Liver (tissue), 9 donors: ENCODE data around the gene FBXO7. TPM values are rescaled to one million over a fixed set of nuclear protein-coding genes. Genes with fewer than 3 reads are reported as not detected.

Source experiments
- DNase-seq: peaks from one replicate; pipeline ENCODE4 v3.0.0-alpha.2; 2017; ENCODE audit warnings: low spot score
- H3K27ac ChIP-seq, 2 donors: one replicate each; pipeline ENCODE4 v1.7.0; 2013; ENCODE audit warnings: inconsistent platforms in 2 of 2, low read length in 2 of 2, control low read depth in 1 of 2, low read depth in 1 of 2, mild to moderate bottlenecking in 1 of 2
- H3K27me3 ChIP-seq, 4 donors: one replicate each; pipeline versions ENCODE4 v1.6.1 to v1.7.0; 2013; ENCODE audit warnings: low read length in 3 of 4, inconsistent platforms in 1 of 4, mild to moderate bottlenecking in 1 of 4, moderate library complexity in 1 of 4; ENCODE audit not compliant: control insufficient read depth in 4 of 4, insufficient read depth in 4 of 4
- H3K36me3 ChIP-seq, 4 donors: one replicate each; pipeline versions ENCODE4 v1.6.1 to v1.7.0; 2013; ENCODE audit warnings: low read length in 3 of 4, mild to moderate bottlenecking in 3 of 4, low read depth in 1 of 4, moderate library complexity in 1 of 4; ENCODE audit not compliant: control insufficient read depth in 4 of 4, insufficient read depth in 3 of 4
- H3K4me1 ChIP-seq, 4 donors: one replicate each; pipeline versions ENCODE4 v1.6.1 to v1.7.0; 2013; ENCODE audit warnings: low read length in 3 of 4, mild to moderate bottlenecking in 3 of 4, moderate library complexity in 1 of 4; ENCODE audit not compliant: control insufficient read depth in 4 of 4, insufficient read depth in 4 of 4
- H3K4me3 ChIP-seq, 3 donors: one replicate each; pipeline versions ENCODE4 v1.6.1 to v1.7.0; 2013; ENCODE audit warnings: low read length in 3 of 3, control low read depth in 1 of 3, low read depth in 1 of 3, mild to moderate bottlenecking in 1 of 3
- H3K9ac ChIP-seq, 2 donors: one replicate each; pipeline ENCODE4 v1.7.0; 2013; ENCODE audit warnings: low read length in 2 of 2, mild to moderate bottlenecking in 2 of 2, moderate library complexity in 2 of 2, control low read depth in 1 of 2, low read depth in 1 of 2
- H3K9me3 ChIP-seq, 4 donors: one replicate each; pipeline versions ENCODE4 v1.6.1 to v1.7.0; 2013; ENCODE audit warnings: low read length in 3 of 4; ENCODE audit not compliant: control insufficient read depth in 4 of 4
- ATF3 ChIP-seq: IDR thresholded peaks from 2 replicates; pipeline ENCODE4 v1.6.1; 2016; ENCODE audit warnings: antibody characterized with exemption
- CTCF ChIP-seq: fragments of 150-350 bp; IDR thresholded peaks from 2 replicates; pipeline ENCODE4 v1.5.1; 2017; ENCODE audit warnings: improper control_type of control experiment, low read depth, low read length; ENCODE audit not compliant: missing input control
- EGR1 ChIP-seq, 2 donors: IDR thresholded peaks; 2 replicates each; pipeline ENCODE4 v1.6.1; 2016 to 2018; ENCODE audit warnings: antibody characterized with exemption in 2 of 2, low read depth in 2 of 2
- FOXA1 ChIP-seq: IDR thresholded peaks from 2 replicates; pipeline ENCODE4 v1.6.1; 2016; ENCODE audit warnings: antibody characterized with exemption
- GABPA ChIP-seq, 2 donors: IDR thresholded peaks in 1 of 2; conservative IDR thresholded peaks in 1 of 2; 2 replicates each; pipeline ENCODE4 v1.6.1; 2016; ENCODE audit warnings: antibody characterized with exemption in 2 of 2, mild to moderate bottlenecking in 1 of 2, moderate library complexity in 1 of 2
- HNF4A ChIP-seq, 2 donors: conservative IDR thresholded peaks; 2 replicates each; pipeline ENCODE4 v1.6.1; 2016; ENCODE audit warnings: antibody characterized with exemption in 2 of 2, mild to moderate bottlenecking in 2 of 2
- HNF4G ChIP-seq: IDR thresholded peaks from 2 replicates; pipeline ENCODE4 v1.6.1; 2016; ENCODE audit warnings: antibody characterized with exemption
- JUND ChIP-seq, 2 donors: IDR thresholded peaks; 2 replicates each; pipeline ENCODE4 v1.6.1; 2016; ENCODE audit warnings: antibody characterized with exemption in 2 of 2
- MAX ChIP-seq: IDR thresholded peaks from 2 replicates; pipeline ENCODE4 v1.6.1; 2016; ENCODE audit warnings: antibody characterized with exemption
- RAD21 ChIP-seq, 2 donors: IDR thresholded peaks; 2 replicates each; pipeline ENCODE4 v1.6.1; 2016; ENCODE audit warnings: antibody characterized with exemption in 2 of 2, mild to moderate bottlenecking in 2 of 2
- REST ChIP-seq: IDR thresholded peaks from 2 replicates; pipeline ENCODE4 v1.6.1; 2016; ENCODE audit warnings: antibody characterized with exemption, mild to moderate bottlenecking
- RXRA ChIP-seq, 2 donors: IDR thresholded peaks; 2 replicates each; pipeline ENCODE4 v1.6.1; 2017 to 2018; ENCODE audit warnings: antibody characterized with exemption in 2 of 2, mild to moderate bottlenecking in 1 of 2
- SP1 ChIP-seq: IDR thresholded peaks from 2 replicates; pipeline ENCODE4 v1.6.1; 2018; ENCODE audit warnings: antibody characterized with exemption, mild to moderate bottlenecking
- TAF1 ChIP-seq: conservative IDR thresholded peaks from 2 replicates; pipeline ENCODE4 v1.6.1; 2016; ENCODE audit warnings: antibody characterized with exemption, mild to moderate bottlenecking
- YY1 ChIP-seq: IDR thresholded peaks from 2 replicates; pipeline ENCODE4 v1.6.1; 2016; ENCODE audit warnings: antibody characterized with exemption, mild to moderate bottlenecking
- WGBS: extraction: QIAGEN DNeasy Blood & Tissue Kit; methylation state at CpG from one replicate; pipeline ENCODE4 v1.1.7; 2013; 5-methylcytosine and 5-hydroxymethylcytosine counted together
- polyA plus RNA-seq, 2 donors: library from polyadenylated mRNA; stranded (reverse) in 1 of 2; unstranded in 1 of 2; fragments of 200-250 nt in 1 of 2; fragments of >200 nt in 1 of 2; fragmentation: Nextera tagmentation in 1 of 2; extraction: Ambion mirVana in 1 of 2; gene quantifications; one replicate each; pipeline versions ENCODE4 v1.2.1 to v1.2.3, GENCODE V29; 2013 to 2015
- total RNA-seq, 2 donors: library from RNA; depleted of rRNA; stranded (reverse); fragments of >200 nt; gene quantifications; one replicate each; pipeline ENCODE4 v1.2.3, GENCODE V29; 2014
- donor health status: healthy.
- donor health status: healthy.
- donor health status: healthy.
- donor health status: healthy.
- donor health status: healthy.

The FBXO7 gene
- total and polyA plus RNA-seq, 4 donors = 37.9 to 179 (median 50.8) TPM

- H3K4me3 ChIP-seq = no peak overlapping the region
- H3K27ac ChIP-seq = no peak overlapping the region
- no peak for TF ChIP-seq CTCF
- no peak for TF ChIP-seq HNF4A (conservative IDR thresholded peaks at IDR 0.05)
- TF ChIP-seq EGR1 (IDR thresholded peaks at IDR 0.05; ENCODE audit: low read depth in 2 of 2) = no peak
- no peak for TF ChIP-seq JUND (IDR thresholded peaks at IDR 0.05)
- 67% methylated on average over 3 of the region's 3 CpGs for WGBS
- no peak overlapping the region for H3K9ac ChIP-seq
- no peaks in the 10 kb centered on the region for H3K9me3 ChIP-seq
- peaks cover 7 to 56% (median 42%) of the 10 kb centered on the region in 4 donors for H3K36me3 ChIP-seq
- H3K4me1 ChIP-seq = peaks cover 3 to 21% (median 12%) of the 10 kb centered on the region in 4 donors
- no peak for DNase-seq
- H3K27me3 ChIP-seq = no peaks in the 10 kb centered on the region
Measured at GRCh38 chr22:32486656-32487390, 12.2 kb downstream of the FBXO7 start.

GRCh38 chr22:32487461-32487860 is 12.8 kb downstream of the FBXO7 start:
- Histone ChIP-seq H3K4me3 (no peak overlapping the region), H3K36me3 (peaks cover 7 to 57% (median 48%) of the 10 kb centered on the region in 4 donors), H3K9me3 (no peaks in the 10 kb centered on the region), H3K4me1 (peaks cover 3 to 19% (median 11%) of the 10 kb centered on the region in 4 donors), H3K9ac (no peak overlapping the region), H3K27me3 (no peaks in the 10 kb centered on the region), H3K27ac (no peak overlapping the region)
- no peak for DNase-seq
- 95% methylated on average over 1 of the region's 1 CpG for WGBS
- TF ChIP-seq ATF3 (no peak), MAX (no peak), HNF4G (no peak), EGR1 (IDR thresholded peaks at IDR 0.05; ENCODE audit: low read depth in 2 of 2) (no peak), RAD21 (IDR thresholded peaks at IDR 0.05) (no peak), FOXA1 (no peak)

GRCh38 chr22:32489377-32489776 is 14.8 kb downstream of the FBXO7 start:
- H3K36me3 ChIP-seq = peaks cover 16 to 60% (median 57%) of the 10 kb centered on the region in 4 donors
- WGBS = 97% methylated on average over 2 of the region's 2 CpGs
- H3K4me1 ChIP-seq = peaks cover 3 to 16% (median 8%) of the 10 kb centered on the region in 4 donors
- DNase-seq = no peak
- TF ChIP-seq HNF4A (conservative IDR thresholded peaks at IDR 0.05) (no peak), FOXA1 (no peak)
- no peak overlapping the region for H3K9ac ChIP-seq
- H3K27me3 ChIP-seq = no peaks in the 10 kb centered on the region
- no peak overlapping the region for H3K4me3 ChIP-seq
- no peaks in the 10 kb centered on the region for H3K9me3 ChIP-seq
- no peak overlapping the region for H3K27ac ChIP-seq

- Histone ChIP-seq H3K9me3 (no peaks in the 10 kb centered on the region), H3K4me1 (peaks cover 3 to 16% (median 8%) of the 10 kb centered on the region in 4 donors), H3K9ac (no peak overlapping the region), H3K36me3 (peaks cover 16 to 63% (median 60%) of the 10 kb centered on the region in 4 donors), H3K27me3 (no peaks in the 10 kb centered on the region), H3K27ac (no peak overlapping the region), H3K4me3 (no peak overlapping the region)
- TF ChIP-seq ATF3 (no peak), RAD21 (IDR thresholded peaks at IDR 0.05) (no peak), TAF1 (no peak), HNF4G (no peak), YY1 (no peak), EGR1 (IDR thresholded peaks at IDR 0.05; ENCODE audit: low read depth in 2 of 2) (no peak), SP1 (no peak), HNF4A (conservative IDR thresholded peaks at IDR 0.05) (no peak), RXRA (IDR thresholded peaks at IDR 0.05) (no peak), GABPA (IDR thresholded peaks at IDR 0.05 in 1 of 2, conservative IDR thresholded peaks at IDR 0.05 in 1 of 2) (no peak), FOXA1 (no peak), REST (no peak)
- DNase-seq = no peak
- WGBS = 81% methylated on average over 6 of the region's 6 CpGs
Measured at GRCh38 chr22:32490279-32490678, 15.7 kb downstream of the FBXO7 start.
